Left ventricle myocardium superior (tissue), 1 donor: Measurements from ENCODE around the gene NCS1. TPM values are rescaled to one million over a fixed set of nuclear protein-coding genes. Genes with fewer than 3 reads are reported as not detected.

ENCODE experiments used
- ATAC-seq: fragments of 200-7000 bp; cut with Tn5 transposase; one replicate; pipeline ENCODE4 v1.9.1; 2020; ENCODE audit warnings: mild to moderate bottlenecking, moderate library complexity
- DNase-seq: peaks from one replicate; pipeline ENCODE4 v3.0.0-alpha.2; 2020
- intact Hi-C: fragments of 100-400 bp; cut with micrococcal nuclease; formaldehyde crosslinking; loops from one replicate; pipeline ENCODE4 v1.11.0; 2022
- total RNA-seq: library from RNA; stranded (reverse); fragmentation: NEBNext Ultra II Directional; extraction: Animal tissue kit (Norgen Biotek cat#: 25700); gene quantifications from one replicate; pipeline ENCODE4 v1.2.1, GENCODE V29; 2021
- donor health status: DM: no; HTN: yes; CAD: no; lungs with severe emphysema.

The NCS1 gene
- total RNA-seq, 1 donor from 2014 or later: 4.1 TPM

- DNase-seq: no peak
- intact Hi-C loops: no loop called here
- ATAC-seq: no peak
Observed at GRCh38 chr9:130189840-130190239, 17.6 kb downstream of the NCS1 start.

GRCh38 chr9:130191068-130191748, 19.0 kb downstream of the NCS1 start:
- ATAC-seq (no peak), DNase-seq (no peak)
- intact Hi-C loops: no loop called here

DNA sequence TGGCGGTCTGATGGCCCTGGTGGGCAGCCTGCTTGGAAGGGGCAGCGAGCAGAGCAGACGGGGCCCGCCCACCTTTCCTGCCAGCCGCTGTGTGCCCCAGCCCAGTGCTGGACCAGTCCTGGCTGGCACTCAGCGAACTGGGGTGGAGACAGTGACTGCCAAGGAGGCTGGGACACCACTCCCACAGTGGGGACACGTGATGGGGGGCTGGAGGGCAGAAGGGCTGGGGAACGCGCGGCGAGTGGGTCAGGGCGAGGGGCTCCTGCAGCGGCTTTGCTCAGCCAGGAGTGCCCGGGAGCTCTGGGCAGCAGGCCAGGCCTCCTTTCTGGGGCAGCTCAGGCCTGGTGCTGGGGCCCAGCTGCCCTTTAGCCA, 19.5 kb downstream of the NCS1 start:
- DNase-seq (no peak), ATAC-seq (no peak)
- intact Hi-C loops: no loop called here

- DNase-seq (no peak), ATAC-seq (no peak)
- intact Hi-C loops: no loop called here
Observed at GRCh38 chr9:130192382-130192999, 20.3 kb downstream of the NCS1 start.

DNA sequence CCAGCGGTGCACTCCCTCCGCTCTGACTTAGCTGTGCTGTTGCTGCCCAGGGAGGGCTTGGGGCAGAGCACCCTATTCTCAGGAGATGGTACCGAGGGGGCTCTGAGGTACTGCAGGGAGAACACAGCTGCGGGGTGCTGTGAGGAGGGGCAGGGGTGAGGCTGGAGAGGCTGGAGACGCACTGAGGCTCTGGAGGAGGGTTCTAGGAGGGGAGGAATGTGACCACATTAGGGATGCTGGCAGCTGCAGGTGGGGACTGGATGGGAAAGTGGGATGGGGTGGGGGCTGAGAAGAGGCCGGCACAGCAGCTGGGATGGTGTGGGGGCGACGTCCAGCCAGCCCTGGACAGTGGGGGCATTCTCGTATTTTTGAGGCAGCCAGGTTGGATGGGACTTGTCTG, 20.9 kb downstream of the NCS1 start:
- no peak for ATAC-seq
- intact Hi-C loops: no loop called here
- no peak for DNase-seq

DNA sequence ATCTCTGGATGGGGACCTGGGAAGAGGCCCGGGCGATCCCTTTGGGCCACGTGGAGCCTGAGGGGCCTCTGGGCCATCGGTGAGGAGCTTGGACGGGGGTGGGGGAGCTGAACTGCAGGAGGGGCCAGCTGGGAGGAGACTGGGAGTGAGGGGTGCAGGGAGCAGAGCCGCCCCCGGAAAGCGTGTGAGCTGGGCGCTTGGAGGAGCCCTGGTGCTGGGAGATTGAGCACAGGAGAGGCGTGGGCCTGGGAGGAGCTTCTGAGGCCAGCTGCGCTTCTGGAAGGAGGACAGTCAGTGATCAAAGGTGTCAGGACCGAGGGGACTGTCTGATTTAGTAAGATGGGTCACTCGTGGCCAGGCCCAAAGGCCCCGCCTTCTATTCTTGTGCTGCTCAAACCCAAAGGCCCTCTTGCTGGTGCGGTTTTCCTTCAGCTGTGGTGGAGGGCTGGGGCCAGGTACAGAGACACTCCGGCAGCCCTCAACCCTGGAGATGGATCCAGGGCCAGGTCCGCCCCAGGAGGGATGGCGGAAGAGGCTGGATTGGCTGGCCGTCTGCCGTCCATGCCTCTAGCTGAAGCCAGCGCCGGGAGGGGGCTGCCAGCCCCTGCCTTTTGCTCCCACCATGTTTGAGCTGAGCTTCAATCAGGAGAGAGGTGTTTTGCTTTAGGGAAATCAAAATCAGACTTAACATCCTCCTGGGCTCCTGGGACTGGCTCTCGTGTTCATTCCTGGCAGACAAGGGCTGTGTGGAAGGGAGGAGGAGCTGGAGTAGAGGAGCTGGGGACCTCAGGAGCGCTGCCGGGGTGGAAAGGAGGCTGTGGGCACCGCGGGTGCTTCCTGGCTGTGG, 21.6 kb downstream of the NCS1 start:
- DNase-seq (no peak), ATAC-seq (peak; percentile 41)
- intact Hi-C loops: no loop called here

- no peak for DNase-seq
- ATAC-seq: no peak
- intact Hi-C loops: no loop called here
Observed at GRCh38 chr9:130194378-130194932, 22.3 kb downstream of the NCS1 start.

- ATAC-seq (no peak), DNase-seq (no peak)
- intact Hi-C loops: no loop called here
Observed at GRCh38 chr9:130195638-130196037, 23.4 kb downstream of the NCS1 start.

- intact Hi-C loops: no loop called here
- ATAC-seq: no peak
- DNase-seq: no peak
Observed at GRCh38 chr9:130196643-130197042, 24.4 kb downstream of the NCS1 start.

DNA sequence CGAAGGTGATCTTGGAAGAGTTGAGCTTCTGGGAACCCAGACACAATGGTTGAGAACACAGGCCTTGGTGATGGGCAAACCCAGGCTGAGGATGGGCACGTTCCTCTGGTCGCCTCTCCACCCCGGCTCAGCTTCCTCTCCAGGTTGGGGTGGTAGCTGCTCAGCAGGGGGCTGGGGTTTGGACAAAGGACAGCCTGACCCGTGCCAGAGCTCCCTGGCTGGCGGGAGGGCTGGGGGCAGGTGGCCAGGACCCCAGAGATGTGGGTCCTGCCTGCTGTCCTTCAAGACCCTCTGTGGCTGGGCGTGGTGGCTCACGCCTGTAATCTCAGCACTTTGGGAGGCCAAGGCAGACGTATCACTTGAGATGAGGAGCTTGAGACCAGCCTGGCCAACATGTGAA, 25.2 kb downstream of the NCS1 start:
- intact Hi-C loops: no loop called here
- DNase-seq (no peak), ATAC-seq (no peak)

- DNase-seq (no peak), ATAC-seq (no peak)
- intact Hi-C loops: no loop called here
Observed at GRCh38 chr9:130197888-130198287, 25.7 kb downstream of the NCS1 start.

GRCh38 chr9:130198501-130199179, 26.4 kb downstream of the NCS1 start:
- ATAC-seq: no peak

GRCh38 chr9:130199605-130200004, 27.4 kb downstream of the NCS1 start:
- intact Hi-C loops: no loop called here
- ATAC-seq (peak; percentile 58), DNase-seq (no peak)

More at GRCh38 chr9:130198501-130199179, 26.4 kb downstream of the NCS1 start:
- no peak for DNase-seq
- intact Hi-C loops: no loop called here

DNA sequence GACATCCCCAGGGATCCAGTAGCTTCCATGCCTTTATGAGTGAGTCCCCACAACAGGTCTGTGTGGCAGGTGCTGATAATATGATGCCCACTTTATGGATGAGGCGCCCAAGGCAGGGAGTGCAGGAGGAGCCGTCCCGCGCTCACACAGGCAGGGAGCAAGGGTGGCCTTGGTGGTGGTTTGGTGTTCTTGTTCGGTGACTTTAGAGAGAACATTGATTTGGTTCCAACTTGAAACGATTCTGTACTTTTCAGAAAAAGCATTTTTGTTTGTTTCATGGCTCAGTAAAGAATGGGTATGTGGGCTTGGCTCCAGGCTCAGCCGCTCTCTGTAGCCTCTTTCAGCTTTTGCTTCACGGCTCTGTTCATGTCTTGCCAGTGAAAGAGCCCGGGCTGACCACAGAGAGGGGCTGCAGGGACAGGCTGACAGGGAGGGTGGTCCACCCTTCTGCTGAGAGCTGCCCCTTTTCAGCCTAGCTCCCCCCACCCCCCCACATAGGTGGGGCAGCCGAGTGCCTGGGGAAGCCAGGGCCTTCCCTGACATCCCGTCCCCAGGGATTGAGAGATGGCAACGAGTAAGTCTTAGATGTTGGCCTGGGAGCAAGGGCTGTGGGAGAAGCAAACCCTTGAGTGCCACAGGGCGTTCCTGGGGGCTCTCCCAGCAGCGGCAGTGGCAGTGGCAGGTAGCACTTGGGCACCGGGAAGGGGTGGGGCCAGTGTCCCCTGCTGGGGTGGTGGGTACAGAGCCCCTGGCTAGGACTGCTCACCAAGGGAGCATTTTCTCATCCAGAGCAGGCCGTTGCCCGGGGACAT, 28.0 kb downstream of the NCS1 start:
- DNase-seq: no peak
- no peak for ATAC-seq
- intact Hi-C loops: no loop called here

DNA sequence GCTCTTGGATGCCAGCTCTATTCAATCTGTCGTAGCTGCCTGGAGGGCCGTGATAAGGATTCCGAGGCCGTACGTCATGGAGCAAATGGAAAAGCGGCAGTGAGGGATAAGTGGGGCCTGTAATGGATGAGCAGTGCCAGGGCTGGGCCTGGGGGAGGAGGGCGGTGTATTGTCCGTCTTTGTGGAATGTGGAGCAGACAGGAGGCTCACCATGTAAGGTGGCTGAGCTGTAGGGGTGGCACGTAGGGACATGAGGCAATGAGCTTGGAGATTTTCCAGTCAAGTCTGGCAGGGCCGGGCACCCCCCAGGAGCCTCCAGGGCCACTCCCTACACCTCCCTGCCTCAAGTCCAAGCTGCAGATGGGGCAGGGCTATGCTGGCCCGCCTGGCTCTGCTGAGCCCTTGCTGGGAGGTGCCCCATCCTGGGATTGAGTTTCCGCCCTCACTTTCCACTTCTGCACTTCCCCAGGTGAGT, 29.2 kb downstream of the NCS1 start:
- intact Hi-C loops: no loop called here
- DNase-seq: no peak
- no peak for ATAC-seq

DNA sequence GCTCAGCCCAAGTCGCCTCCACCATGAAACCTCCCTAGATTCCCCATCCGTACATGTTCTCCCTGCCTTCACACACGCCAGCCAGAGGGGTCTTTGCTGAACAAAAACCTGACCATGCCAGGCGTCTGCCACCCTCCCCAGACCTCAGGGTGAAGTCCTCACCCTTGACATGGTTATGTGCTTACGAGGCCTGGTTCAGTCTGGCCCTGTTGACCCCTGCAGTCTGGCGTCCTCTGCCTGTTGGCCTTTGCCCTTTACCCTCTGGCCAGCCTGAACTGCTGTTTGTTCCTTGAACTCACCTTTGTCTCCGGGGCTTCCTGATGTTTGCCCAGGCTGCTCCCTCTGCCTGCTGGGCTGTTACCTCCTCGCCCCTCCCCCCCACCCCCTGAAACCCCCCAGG, 29.8 kb downstream of the NCS1 start:
- DNase-seq: no peak
- no peak for ATAC-seq
- intact Hi-C loops: no loop called here

DNA sequence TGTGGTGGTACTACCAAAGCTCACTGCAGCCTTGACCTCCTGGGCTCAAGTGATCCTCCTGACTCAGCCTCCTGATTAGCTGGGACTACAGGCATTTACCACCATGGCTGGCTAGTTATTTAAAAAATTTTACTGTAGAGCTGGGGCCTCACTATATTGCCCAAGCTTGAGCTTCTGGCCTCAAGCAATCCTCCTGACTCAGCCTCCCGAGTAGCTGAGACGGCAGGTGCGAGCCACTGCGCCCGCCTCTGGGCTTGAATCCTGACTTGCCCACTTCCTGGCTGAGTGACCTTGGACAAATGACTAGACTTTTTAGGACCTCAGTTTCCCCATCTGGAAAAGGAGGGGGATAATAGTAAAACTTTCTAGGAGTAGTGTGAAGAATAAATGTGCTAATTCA, 32.1 kb downstream of the NCS1 start:
- no peak for DNase-seq
- ATAC-seq: no peak
- intact Hi-C loops: no loop called here

DNA sequence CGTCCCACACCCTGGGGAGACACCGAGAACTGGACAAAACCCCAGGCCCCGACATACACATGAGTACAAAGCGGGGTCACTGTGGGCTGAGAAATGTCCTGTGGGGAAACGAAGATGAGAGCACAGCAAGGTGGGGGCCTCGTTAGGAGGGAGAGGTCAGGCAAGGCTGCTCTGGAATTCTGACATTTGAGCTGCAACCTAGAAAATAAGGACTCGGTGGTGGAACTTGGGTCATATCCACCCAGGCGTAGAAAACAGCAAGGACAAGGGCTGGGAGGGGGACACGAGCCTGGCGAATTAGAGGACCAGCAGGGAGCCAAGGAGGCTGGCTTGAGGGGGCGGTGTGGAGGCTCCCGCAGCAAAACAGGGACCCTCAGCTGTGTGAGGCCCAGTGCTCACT, 32.8 kb downstream of the NCS1 start:
- intact Hi-C loops: no loop called here
- DNase-seq: no peak
- no peak for ATAC-seq

DNA sequence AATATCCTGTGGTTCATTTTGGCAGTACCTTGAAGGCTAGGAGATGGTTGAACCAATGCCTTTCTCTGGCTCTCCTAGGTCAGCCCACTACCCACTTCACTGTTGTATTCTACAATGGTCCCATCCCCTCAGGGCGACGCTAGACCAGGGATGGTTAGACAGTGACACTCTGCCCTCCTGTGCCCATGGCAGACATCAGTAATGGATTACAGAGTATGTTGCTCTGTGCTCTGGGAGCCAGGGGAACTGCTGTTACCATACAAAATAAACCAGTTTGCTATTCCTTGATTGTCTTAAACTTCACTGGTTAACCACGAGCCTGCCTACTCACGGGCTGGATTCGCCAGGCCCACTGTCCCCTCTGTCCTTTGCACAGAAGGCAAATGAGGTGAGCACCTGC, 33.7 kb downstream of the NCS1 start:
- no peak for ATAC-seq
- intact Hi-C loops: no loop called here
- no peak for DNase-seq
